NCI-H446 treated with DMSO at 0.1 percent for 48 hours (cell line): Measurements from ENCODE around the gene IGF2BP2.

ENCODE experiments used
- DNase-seq: peaks from one replicate; lab custom pipeline; 2025; lab: John Stamatoyannopoulos, UW

Gene IGF2BP2

DNA sequence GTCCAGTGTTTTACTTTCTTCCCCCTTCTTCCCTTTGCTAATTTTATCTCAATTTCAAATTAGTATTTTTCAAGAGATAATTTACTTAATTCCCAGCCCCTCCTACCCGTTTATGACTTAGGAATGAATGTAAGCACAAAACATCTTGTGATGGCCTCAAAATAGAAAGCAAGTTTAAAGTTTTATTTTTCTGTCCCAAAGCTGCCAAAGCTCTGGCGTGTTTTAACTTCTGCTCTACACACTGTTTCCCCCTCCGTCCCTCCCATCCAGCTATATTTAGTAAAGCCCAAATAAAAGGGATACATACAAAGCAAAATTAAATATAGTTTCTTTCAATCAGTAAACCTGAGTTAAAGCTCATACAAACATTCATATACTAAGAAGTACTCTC is 59.9 kb downstream of the IGF2BP2 start:
- no peak for DNase-seq

GRCh38 chr3:185764163-185764979 is 60.5 kb downstream of the IGF2BP2 start:
- DNase-seq = no peak

DNA sequence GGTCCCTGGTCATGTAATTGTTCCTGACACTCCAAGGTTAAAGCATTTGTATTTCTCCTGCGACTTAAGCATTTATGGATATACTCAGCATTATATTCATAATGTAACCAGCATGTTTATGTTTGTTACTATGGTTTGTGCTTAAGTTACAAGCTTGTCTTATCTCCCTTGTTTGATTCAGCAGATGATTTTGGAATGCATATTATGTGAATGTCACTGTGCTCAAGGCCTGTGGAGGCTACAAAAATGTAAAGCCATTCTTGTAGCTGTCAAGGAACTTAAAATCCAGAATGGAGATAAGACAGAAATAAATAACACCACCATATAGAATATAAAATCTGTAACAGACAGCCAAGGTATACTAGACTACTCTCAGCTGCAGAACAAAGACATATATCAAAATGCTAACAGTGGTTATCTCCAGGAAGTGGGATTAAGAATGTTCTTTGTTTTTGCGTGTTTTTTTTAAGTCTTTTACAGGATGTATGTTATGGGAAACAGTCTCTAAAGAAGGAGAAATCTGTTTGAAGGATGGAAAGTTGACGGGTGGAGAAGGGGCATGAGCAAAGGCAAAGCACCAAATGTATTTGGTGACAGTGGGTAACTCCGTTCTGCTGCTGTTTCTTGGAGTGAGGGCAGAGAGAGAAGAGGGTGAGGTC is 61.4 kb downstream of the IGF2BP2 start:
- DNase-seq = no peak

DNA sequence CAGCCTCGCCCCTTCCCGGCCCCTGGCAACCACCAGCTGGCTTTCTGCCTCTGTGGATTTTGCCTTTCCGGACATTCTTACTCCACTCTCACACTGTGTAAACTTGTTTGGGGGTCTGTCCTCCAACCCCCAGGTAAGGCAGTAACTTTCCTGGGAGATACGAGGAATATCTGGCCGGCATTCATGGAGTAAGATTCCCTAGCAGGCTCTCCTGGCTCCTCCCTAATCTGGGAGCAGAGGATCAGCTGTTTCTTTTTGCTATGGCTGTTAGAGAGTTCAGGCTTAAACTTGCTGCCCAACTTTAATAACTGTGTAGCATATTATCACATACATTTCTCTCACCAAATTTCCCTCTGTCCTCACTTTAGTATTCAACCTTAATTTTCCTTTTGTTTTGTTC is 64.3 kb downstream of the IGF2BP2 start:
- DNase-seq = no peak

DNA sequence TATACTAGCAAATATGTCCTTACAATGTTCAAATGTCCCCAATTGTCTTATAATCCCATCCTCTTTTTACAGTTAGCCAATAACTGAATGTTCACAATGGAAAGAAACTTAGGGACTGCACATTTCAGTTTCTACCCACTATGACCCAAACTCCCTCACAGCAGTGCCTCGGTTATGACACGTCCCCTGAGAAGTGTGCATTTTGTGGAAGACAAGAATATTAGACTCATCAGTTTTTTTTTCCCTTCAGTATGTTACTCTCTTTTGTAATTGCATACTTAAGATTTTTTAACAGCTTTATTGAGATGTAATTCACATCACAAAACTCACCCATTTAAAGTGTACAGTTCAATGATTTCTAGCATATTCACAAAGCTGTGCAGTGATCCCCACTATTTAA is 64.8 kb downstream of the IGF2BP2 start:
- no peak for DNase-seq

DNA sequence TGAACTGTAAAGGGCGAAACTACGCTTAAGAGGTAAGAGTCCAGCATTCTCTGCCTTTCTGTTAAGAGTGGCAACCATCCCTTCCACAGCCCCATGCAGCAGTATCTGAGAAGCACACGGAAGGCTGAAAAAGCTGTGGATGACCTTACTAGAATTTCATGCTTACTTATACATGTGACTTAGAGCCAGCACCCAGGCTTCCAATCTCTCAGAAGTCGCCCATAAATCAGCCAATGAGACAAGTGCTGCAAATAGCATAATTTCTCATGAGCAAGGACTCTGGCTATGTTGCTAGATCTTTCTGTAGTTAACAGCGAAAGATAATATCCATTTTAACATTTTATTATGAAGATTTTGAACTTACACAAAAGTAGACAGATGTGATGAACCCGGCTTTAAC is 65.3 kb downstream of the IGF2BP2 start:
- no peak for DNase-seq

GRCh38 chr3:185758912-185759311 is 65.9 kb downstream of the IGF2BP2 start:
- no peak for DNase-seq

DNA sequence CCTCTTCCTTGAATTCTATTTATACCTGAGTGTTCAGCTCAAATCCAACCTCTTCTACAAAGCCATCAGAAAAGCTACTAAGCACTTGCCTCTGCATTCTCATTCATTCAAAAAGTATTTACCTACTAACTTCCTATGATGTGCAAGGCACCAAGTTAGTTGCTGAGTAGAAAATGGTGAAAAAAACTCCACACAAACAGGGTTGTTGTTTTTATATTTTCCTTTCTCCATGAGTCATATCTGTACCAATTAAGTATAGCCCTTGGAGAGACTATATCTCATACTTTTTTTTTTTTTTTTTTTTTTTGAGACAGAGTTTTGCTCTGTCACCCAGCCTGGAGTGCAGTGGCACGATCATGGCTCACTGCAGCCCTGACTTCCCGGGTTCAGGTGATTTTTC is 67.7 kb downstream of the IGF2BP2 start:
- DNase-seq = no peak

DNA sequence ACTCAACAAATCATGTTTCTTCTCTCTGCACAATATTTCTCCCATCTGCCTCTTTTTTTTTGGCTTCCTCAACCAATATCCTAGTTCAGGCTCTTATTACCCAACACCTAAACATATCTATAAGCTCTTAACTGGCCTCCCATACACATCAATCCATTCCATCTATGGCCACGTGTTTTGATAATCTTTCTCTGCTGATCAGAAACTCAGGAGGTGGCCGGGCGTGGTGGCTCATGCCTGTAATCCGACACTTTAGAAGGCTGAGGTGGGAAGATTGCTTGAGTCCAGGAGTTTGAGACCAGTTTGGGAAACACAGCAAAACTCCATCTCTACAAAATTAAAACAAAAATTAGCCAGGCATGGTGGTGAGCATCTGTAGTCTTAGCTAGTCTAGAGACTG is 68.4 kb downstream of the IGF2BP2 start:
- no peak for DNase-seq

DNA sequence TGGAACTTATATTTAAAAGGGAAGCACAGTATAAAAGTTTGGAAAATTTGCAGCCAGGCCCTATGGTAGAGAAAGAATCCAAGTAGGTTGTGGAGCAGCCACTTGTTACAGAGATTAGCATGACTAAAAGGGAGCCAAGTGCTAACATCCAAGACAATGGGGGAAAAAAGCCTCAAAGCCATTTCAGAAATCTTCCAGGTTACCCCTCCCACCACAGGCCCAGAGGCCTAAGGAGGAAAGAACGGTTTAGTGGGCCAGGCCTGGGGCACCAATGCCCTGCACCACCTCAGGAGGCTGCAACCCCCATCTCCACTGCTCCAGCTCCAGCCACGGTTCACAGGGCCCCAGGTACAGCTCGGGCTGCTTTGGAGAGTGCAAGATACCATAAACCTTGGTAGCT is 69.9 kb downstream of the IGF2BP2 start:
- no peak for DNase-seq

DNA sequence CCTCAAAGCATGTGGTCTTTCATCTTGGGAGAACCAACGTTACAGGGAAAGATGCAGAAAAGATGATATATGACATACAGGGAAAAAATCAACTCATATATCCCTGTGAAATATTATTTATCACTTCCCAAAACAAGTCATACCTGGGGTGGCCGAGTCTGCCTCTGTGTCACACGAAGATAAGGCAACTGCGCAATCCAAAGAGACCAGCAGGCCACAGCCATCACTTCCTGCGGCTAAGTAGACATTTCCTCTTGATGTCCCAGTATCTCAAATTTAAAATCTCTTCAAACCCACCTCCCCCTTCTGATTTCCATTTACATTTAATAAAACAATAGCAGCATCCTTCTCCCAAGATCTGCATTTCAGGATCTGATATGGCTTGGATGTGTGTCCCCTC is 71.5 kb downstream of the IGF2BP2 start:
- DNase-seq = no peak

DNA sequence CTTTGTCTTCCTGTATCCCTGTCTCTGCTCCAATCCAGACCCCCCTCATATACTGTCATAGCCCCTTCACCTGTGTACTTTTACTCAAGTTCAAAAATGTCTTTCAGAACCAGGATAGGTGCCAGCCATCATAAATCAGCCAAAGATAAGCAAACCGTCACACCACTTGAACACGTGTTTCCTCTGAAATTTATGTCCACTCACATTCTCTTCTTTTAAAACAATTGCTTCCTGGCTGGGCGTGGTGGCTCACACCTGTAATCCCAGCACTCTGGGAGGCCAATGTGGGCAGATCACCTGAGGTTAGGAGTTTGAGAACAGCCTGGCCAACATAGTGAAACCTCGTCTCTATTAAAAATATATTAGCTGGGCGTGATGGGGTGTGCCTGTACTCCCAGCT is 74.1 kb downstream of the IGF2BP2 start:
- no peak for DNase-seq

GRCh38 chr3:185750015-185750414 is 74.8 kb downstream of the IGF2BP2 start:
- DNase-seq = no peak

DNA sequence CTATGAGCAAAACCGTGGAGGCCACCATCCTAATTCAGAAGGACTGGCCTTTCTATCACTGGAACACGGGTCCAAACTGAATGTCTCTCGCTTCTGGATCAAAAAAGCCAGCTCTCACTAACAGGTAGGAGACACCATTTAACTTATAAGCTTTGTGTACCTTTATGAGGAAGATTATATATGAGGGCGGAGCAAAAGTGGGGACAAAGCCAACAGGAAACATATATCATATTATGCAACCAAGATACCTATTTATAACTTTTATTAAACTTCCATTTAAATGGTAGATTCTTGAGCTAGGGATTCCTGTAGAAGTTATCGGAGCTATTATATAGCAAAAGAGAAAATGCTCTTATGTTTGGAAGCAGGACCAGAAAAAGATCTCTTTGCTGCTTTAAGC is 78.4 kb downstream of the IGF2BP2 start:
- no peak for DNase-seq

DNA sequence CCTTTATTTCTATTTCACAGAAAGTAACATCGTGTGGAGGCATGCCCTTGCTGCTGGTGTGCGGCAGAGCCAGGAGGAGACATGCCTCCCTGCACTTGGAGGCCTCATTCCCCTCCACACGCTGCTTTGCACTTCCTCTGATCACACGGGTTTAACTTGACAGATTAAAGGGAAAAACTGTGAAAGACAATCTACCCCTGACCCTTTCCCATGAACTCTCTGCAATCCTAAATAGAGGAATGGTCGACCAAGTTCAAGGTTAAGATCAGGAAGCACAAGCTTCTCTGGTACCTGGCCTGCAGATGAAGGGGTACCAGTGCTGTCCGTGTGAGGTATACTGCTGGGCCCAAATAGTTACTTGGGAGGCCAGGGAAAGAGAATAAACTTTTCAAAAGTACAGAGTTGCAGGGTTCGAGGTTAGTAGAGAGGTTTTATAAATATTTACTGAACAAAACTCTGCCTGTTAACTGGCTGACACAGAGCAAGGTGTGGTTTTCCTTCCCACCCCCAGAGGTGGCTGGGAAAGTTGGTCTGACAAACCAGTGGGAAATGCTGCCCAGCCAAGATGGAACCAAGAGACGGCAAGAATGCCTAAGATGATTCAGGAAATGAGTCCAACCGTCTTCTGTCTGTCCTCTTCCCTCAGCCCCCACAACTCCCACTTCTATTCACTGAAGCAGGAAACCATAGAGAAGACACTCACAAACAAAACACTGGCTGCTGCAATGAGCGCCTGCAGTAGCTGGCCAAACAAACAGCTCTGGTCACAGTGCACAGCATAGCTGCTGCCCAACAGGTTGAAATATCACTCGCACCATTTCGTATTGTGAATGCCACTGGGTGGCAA is 79.6 kb downstream of the IGF2BP2 start:
- DNase-seq = no peak

DNA sequence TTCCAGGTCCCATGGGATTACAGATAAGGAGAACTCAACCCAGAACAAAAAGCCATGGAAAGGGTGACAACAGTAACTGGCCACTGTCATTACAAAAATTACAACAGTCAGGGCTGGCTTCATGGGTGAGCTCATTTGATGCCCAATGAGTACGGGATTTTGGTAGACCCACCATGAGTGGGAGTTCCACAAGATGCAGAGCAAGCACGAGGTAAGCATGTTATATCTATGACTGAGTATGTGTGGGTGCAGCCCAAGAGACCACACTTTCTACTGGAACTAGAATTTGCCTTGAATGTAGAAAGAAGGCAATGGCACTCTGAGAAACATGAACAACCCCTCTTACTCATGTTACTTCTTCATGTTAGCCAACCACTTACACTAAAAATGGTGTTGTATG is 83.3 kb downstream of the IGF2BP2 start:
- DNase-seq = no peak

- no peak for DNase-seq
These were observed 84.7 kb downstream of the IGF2BP2 start for GRCh38 chr3:185740133-185740532.

- no peak for DNase-seq
These were observed 85.6 kb downstream of the IGF2BP2 start for GRCh38 chr3:185739264-185739701.

GRCh38 chr3:185737740-185738680 is 86.8 kb downstream of the IGF2BP2 start:
- no peak for DNase-seq

DNA sequence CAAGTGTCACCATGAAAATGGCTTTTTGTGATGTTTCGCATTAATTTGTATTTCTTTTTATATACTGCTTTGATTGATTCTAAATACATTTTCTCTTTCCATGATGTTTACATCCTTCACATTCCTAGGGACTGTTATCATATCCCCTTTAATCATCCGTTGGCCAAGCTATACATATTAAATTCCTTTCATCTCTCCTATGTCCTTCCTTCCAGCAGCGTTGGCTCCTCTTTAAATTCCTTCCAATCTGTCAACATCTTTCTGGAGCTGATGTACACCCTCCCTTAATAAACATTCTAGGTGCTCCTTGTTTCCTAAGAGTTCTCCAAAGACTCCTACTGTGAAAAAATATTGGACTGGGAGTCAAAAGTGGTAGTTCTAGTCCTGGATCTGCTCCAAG is 87.8 kb downstream of the IGF2BP2 start:
- DNase-seq = no peak

- no peak for DNase-seq
These were observed 90.1 kb downstream of the IGF2BP2 start for GRCh38 chr3:185734725-185735096.
